Sciatic nerve (tissue), 2 donors: ENCODE results near the gene TRIM39. TPM values are rescaled to one million over a fixed set of nuclear protein-coding genes. Genes with fewer than 3 reads are reported as not detected.
"Not testable (repeated sequence)": the region's sequence is repeated elsewhere in the genome, so short reads cannot be mapped to it uniquely, and the experiment has no call there.

Source experiments
- ATAC-seq: fragments of 200-7000 bp; cut with Tn5 transposase; one replicate; pipeline ENCODE4 v1.9.1; 2020; ENCODE audit warnings: mild to moderate bottlenecking, moderate library complexity
- DNase-seq: peaks from one replicate; pipeline ENCODE4 v3.0.0-alpha.2; 2020; ENCODE audit warnings: low spot score
- intact Hi-C: fragments of 100-400 bp; cut with DNase I; formaldehyde crosslinking; loops from one replicate; pipeline ENCODE4 v1.14.2; 2022
- total RNA-seq: library from RNA; stranded (reverse); fragmentation: NEBNext Ultra II Directional; extraction: Animal tissue kit (Norgen Biotek cat#: 25700); gene quantifications from one replicate; pipeline ENCODE4 v1.2.1, GENCODE V29; 2021
- donor health status: DM: no; HTN: no; CAD: no.
- donor health status: DM: no; HTN: no; CAD: no.

TRIM39 gene
- 18.0 TPM for total RNA-seq

- intact Hi-C loops, result no loop called here
- ATAC-seq (peak; percentile 92), DNase-seq (peak; percentile 92)
Measured at GRCh38 chr6:30326526-30327231, at the start of gene TRIM39. TRIM39 (plus strand) TSS chr6:30326927; CDS start chr6:30329318, 2,391 bp downstream.

GRCh38 chr6:30280988-30281387 is 45.7 kb upstream of the TRIM39 start:
- DNase-seq, ATAC-seq, intact Hi-C loops: not testable (repeated sequence)

- no peak for ATAC-seq
- DNase-seq, result no peak
- intact Hi-C loops, result no loop called here
Measured at GRCh38 chr6:30282522-30282921, 44.2 kb upstream of the TRIM39 start.

GRCh38 chr6:30283761-30284160 is 43.0 kb upstream of the TRIM39 start:
- DNase-seq (no peak), ATAC-seq (no peak)
- intact Hi-C loops, result no loop called here

- ATAC-seq (no peak), DNase-seq (no peak)
- intact Hi-C loops, result no loop called here
Measured at GRCh38 chr6:30287139-30287538, 39.6 kb upstream of the TRIM39 start.

GRCh38 chr6:30295837-30296236 is 30.9 kb upstream of the TRIM39 start:
- DNase-seq (no peak), ATAC-seq (no peak)
- intact Hi-C loops, result no loop called here

- no peak for ATAC-seq
Measured at GRCh38 chr6:30304002-30304401, 22.7 kb upstream of the TRIM39 start.

GRCh38 chr6:30311101-30311500 is 15.6 kb upstream of the TRIM39 start:
- DNase-seq, result no peak
- intact Hi-C loops, result no loop called here
- no peak for ATAC-seq

More at GRCh38 chr6:30304002-30304401, 22.7 kb upstream of the TRIM39 start:
- intact Hi-C loops, result no loop called here
- DNase-seq, result no peak

GRCh38 chr6:30311671-30312070 is 15.1 kb upstream of the TRIM39 start:
- no peak for ATAC-seq
- intact Hi-C loops, result no loop called here
- no peak for DNase-seq

GRCh38 chr6:30312266-30312665 is 14.5 kb upstream of the TRIM39 start:
- intact Hi-C loops, result no loop called here
- no peak for DNase-seq
- no peak for ATAC-seq

- intact Hi-C loops, result no loop called here
- no peak for ATAC-seq
Measured at GRCh38 chr6:30312676-30313321, 13.9 kb upstream of the TRIM39 start.

GRCh38 chr6:30315156-30315555 is 11.6 kb upstream of the TRIM39 start:
- intact Hi-C loops, result no loop called here
- ATAC-seq, result no peak

More at GRCh38 chr6:30312676-30313321, 13.9 kb upstream of the TRIM39 start:
- DNase-seq, result no peak

GRCh38 chr6:30317913-30318589 is 8.7 kb upstream of the TRIM39 start:
- DNase-seq (no peak), ATAC-seq (no peak)
- intact Hi-C loops, result no loop called here

More at GRCh38 chr6:30315156-30315555, 11.6 kb upstream of the TRIM39 start:
- DNase-seq, result no peak

GRCh38 chr6:30319146-30319835 is 7.4 kb upstream of the TRIM39 start:
- intact Hi-C loops, result no loop called here
- DNase-seq, result no peak
- ATAC-seq, result no peak

- intact Hi-C loops, result no loop called here
- DNase-seq (no peak), ATAC-seq (no peak)
Measured at GRCh38 chr6:30321692-30322388, 4.9 kb upstream of the TRIM39 start.

GRCh38 chr6:30322527-30323501 is 3.9 kb upstream of the TRIM39 start:
- ATAC-seq (no peak), DNase-seq (no peak)
- intact Hi-C loops, result no loop called here

- ATAC-seq (no peak), DNase-seq (no peak)
- intact Hi-C loops, result no loop called here
Measured at GRCh38 chr6:30323806-30324205, 2.9 kb upstream of the TRIM39 start.
